ENCODE measurements around the gene NT5E.

The NT5E gene

DNA sequence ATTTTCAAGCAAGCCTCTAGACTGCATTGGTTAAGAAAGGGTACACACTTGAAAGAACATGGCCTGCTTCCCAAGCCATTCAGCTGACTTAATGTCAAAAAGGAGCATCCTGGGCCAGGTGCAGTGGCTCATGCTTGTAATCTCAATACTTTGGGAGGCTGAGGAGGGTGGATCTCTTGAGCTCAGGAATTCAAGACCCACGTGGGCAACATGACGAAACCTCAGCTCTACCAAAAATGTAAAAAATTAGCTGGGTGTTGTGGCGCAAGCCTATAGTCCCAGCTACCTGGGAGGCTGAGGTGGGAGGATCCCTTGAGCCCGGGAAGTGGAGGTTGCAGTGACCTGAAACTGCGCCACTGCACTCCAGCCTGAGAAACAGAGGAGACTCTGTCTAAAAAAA is 26.9 kb upstream of the NT5E start:
- no peak for DNase-seq

DNA sequence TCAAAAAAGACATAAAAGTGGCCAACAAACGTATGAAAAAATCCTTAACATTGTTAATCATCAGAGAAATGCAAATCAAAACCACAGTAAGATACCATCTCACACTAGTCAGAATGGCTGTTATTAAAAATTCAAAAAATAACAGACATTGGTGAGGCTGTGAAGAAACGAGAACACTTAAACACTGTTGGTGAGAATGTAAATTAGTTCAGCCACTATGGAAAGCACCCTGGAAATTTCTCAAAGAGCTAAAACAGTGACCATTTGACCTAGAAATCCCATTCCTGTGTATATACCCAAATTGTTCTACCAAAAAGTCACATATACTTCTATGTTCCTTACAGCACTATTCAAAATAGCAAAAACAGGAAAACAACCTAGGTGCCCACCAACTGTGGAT is 24.9 kb upstream of the NT5E start:
- DNase-seq = no peak

DNA sequence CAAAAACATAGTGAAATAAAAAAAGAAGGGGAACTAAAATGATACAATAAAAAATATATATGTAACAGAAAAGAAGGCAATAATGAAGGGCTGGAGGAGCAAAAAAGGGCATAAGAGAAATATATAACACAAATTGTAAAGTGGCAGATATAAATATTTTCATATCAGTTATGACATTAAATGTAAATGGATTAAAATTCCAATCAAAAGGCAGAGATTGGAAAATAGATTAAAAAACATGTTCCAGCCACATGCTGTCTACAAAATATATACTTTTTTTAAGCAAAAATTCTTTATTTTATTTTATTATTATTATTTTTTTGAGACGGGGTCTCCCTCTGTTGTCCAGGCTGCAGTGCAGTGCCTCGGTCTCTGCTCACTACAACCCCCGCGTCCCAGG is 23.9 kb upstream of the NT5E start:
- no peak for DNase-seq

DNA sequence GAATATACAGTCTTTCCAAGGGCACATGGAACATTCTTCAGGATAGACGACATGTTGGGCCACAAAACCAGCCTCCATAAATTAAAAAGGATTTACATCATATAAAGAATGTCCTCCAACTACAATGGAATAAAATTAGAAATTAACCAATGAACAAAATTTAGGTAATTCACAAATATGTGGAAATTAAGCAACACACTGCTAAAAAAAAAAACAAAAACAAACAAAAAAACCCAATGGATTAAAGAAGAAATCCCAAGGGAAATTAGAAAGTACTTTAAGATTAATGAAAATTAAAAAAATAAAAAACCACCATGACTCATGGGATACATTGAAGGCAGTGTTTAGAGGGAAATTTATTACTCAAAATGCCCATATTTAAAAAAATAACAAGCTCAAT is 21.4 kb upstream of the NT5E start:
- DNase-seq = no peak

DNA sequence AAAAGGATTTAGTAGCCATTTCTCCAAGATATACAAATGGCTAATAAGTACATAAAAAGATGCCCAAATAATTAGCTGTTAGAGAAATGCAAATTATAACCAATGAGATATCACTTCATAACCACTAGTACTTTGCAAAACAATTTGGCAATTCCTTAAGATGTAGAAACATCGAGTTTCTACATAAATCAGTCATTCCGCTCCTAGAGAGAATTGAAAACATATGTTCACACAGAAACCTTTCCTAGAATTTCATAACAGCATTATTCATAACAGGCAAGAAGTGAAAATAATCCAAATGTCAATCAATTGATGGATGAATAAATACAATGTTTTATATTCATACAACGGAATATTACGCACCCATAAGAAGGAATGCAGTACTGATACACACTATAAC is 20.5 kb upstream of the NT5E start:
- DNase-seq = no peak

DNA sequence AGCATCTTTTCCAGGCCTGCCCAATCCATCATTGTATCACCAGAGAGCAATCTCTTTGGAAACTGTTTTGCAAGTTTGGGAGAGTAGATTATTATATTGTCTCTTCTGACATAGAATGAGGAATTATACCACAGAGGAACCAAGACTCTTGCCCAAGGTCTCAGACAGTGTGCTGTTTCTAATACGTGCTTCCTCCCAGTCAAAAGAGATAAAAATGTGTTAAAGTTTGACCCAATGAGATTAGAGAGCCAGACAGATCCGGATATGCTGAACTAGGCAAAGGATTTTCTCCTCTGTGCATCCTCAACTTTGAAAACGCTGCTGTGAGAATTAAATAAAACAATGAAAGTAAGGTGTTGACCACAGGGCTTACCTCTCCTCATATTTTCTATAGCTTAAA is 18.6 kb upstream of the NT5E start:
- DNase-seq = no peak

DNA sequence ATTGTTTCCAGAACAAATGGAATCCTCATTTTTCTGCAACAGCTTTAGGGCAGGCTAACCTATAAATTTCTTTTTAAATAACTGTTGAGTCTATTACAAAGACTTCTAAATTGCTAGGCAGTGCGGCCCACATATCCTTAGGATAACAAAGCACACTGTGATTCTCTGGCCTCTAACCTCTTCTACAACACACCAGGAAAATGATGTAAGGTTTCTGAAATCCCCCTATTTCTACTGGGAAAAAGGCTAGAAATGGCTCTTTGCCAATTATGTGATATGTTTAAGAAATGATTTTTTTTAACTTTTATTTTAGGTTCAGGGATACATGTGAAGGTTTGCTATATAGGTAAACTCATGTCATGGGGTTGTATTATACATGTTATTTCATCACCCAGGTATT is 17.3 kb upstream of the NT5E start:
- no peak for DNase-seq

DNA sequence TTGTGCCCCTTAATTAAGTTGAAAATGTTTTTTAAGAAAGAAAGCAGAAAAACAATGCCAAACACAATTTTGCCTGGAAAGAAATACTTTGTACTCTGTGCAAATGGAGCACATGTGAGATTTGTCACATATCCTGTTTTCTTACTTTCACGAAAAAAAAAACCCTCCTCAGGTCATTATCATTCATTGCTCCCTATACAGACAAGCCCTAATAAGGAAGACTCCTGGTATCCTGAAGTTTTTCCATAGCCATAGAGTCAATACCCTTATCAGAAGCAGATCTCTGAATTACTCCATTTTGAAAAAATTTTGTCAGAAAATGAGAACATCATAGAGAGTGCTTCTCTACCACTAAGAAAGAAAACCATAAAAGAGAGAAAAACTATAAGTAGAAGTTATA is 14.0 kb upstream of the NT5E start:
- DNase-seq = no peak

DNA sequence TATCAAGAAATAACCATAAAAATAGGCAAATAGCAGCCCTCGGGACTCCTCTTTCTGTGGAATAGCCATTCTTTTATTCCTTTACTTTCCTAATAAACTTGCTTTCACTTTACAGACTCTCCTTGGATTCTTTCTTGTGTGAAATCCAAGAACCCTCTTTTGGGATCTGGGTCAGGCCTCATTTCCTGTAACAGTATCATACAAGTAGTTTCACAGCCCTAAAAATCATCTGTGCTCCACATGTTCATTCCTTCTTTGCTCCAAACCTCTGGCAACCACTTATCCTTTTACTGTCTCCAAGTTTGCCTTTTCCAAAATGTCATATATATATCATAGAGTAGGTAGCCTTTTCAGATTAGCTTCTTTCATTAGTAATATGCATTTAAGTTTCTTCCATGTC is 13.5 kb upstream of the NT5E start:
- DNase-seq = no peak

DNA sequence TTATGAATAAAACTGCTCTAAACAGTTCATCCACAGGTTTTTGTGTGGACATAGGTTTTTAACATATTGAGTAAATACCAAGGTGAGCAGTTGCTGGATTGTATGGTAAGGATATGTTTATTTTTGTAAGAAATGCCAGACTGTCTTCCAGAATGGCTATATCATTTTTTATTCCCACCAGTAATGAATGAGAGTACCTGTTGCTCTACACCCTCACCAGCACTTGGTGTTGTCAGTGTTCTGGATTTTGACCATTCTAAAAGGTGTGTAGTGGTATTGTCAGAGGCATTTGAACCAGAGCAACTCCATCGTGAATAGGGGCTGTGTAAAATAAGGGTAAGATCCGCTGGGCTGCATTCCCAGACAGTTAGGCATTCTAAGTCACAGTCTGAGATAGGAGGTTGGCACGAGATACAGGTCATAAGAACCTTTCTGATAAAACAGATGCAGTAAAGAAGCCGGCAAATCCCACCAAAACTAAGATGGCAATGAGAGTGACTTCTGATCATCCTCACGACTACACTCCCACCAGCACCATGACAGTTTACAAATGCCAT is 12.9 kb upstream of the NT5E start:
- no peak for DNase-seq

DNA sequence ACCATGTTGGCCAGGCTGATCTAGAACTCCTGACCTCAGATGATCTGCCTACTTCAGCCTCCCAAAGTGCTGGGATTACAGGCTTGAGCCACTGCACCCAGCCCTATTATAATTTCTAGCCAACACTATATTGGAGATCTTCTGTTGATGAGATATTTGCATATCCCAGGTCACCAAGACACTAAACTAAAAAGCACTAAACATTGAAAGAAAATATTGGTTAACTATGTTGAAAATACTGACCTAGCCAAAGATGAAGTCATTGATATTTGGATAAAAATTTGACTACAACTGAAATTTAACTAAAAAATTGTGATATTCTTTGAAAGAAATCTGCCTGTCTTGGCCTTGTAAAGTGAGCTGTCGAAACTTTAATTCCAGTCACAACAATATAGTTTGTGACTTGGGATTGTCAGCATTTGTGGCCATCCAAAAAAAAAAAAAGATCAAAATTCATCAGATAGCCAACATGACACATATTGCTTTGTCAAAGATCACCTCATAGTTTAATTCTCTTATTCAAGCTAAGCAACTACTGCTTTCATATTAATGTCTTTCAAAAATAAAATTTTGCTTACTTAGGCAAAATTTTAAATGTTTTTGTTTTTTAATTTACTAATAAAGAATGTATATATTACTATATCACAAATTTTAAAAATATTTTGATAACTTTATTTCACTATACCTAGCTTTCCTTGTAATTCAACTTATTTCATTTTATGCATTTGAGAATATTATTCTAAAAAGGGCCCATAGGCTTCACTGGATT is 6.3 kb upstream of the NT5E start:
- DNase-seq = no peak

DNA sequence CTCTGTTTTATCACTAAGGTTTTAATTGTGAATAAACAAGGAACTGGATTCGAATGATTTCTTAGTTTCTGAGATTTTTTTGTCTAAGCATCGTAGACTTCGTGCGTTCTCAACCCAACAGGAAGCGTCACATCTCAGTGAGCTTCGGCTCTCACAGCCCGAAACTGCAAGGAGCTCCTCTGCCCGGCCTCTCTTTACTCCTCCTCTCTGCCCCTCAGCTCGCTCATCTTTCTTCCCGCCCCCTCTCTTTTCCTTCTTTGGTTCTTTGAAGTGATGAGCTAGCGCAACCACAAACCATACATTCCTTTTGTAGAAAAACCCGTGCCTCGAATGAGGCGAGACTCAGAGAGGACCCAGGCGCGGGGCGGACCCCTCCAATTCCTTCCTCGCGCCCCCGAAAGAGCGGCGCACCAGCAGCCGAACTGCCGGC is 480 bp upstream of the NT5E start:
- DNase-seq = no peak

DNA sequence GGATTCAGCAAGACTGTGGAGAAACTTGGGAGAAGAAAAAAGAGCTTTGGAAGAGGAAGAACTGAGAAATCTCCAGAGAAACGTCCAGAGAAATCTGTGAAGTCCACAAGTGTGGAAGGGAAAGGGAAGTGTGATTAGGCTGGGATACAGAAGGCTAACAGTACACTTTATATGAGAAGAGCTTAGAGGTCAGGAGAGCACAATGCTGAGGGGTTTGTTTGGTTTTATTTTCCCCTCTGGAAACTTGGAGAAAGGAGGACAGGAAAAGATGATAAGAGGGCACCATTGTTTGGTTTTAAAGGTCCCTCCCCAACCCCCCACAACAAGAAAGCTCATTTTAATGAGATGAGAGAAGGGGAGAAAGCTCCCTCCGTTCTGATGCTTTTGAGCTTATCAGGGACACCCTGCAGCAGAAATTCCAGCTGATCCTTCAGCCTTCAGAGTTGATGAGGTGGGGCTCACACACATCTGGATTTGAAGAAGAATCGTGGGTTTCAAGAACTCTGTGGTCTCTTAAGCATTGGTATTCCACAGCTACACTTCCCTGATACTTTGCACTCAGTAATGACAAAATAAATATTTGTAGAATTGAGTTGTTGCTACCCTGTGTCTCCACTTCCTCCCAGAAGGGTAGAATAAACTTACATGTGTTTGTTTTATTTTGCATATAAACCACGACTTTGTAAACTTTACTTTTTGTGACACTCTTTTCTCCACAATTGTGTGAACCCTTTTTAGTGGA is 1.9 kb downstream of the NT5E start:
- no peak for DNase-seq

DNA sequence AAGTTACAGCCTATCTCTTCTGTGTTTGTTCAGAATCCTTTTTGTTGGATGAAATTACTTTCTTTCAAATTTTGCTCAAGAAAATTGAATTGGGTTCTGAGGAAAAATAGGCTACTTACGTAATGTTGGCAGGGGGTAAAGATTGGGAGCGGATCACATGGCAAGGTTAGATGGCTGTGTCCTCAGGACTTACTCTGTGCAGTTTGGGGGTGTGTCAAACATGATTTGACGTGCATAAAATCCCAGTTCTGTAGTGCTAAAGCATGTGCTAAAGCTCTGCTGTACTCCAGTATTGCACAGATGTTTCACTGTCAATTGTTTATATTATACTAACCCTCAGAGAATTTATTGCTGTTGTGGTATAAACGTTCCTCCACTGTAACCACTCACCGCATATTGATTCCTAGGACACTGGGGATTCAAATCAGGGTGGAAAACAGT is 2.6 kb downstream of the NT5E start:
- no peak for DNase-seq

DNA sequence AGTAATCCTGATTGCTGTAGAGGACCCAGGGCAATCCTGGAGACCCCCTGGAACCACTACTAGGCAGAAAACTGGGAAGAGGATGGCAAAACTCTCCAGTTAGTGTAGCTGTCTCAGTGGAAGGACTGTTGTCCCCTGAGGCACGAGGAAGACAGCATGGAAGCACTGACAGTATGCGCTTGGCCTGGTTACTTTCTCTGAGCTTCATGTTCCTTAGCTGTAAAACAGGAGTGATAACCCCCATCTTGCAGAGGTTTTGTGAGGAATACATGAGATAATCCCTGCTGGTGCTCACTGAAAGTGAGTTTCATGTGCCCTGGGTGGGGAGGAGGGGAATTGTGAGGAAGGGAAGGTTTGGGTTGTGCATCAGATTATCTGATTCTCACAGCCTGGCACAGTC is 3.2 kb downstream of the NT5E start:
- no peak for DNase-seq

DNA sequence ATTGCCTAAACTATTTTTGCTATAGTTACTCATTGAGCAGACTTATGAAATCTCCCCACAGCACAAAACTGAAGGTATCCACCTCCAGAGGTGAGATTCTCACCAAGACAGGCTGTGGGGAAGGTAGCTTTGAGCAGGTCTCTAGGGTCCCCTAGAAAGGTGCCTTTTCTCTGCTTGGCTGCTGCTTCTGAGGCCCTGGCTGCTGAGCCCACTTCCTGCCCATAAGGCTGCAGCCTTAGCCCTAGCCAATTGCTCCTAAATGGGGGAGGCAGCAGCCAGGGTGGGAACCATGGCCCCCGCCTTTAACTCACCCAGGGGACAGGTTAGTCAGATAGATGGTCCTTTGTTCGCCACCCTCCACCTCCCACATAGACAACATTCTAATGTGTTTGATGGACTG is 3.6 kb downstream of the NT5E start:
- DNase-seq = no peak

DNA sequence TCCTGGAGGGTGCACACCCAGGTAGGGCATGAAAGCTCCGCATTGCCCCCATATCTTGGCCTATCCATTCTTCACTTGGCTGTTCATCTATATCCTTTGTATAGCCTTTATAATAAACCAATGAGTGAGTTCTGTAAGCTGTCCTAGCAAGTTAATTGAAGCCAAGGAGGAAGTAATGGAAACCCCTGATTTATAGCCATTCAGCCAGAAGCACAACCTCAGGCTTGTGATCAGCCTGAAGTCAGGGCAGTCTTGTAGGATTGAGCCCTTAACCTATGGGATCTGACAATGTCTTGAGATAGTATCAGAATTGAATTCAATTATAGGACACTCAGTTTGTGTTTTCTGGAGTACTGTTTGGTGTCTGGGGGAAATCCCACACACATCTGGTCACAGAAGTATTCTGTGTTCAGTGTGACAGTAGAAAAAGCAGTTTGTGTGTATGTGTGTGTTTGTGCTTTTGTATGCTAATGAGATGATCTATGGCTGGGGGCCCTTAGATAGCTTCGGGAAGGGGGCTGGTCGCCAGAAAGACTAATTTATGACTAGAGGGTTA is 5.7 kb downstream of the NT5E start:
- no peak for DNase-seq

DNA sequence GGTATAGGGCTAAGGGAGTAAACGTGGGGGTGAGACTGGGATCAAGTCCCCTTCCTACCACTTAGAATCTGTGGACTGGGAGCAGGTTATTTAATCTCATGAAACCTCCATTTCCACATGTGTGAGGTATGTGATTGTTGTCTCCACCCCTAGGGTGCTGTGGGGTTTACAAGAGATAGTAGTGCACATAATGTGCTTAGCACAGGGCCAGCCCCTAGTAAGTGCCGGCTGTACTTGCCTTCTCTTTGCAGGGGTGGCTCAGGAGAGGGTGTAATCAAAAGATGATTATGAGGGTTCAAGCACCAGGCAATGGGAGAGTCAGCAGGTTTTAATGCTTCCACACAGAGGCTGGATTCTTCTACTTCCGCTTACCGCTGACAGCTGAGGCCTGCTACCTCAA is 6.9 kb downstream of the NT5E start:
- DNase-seq = no peak

DNA sequence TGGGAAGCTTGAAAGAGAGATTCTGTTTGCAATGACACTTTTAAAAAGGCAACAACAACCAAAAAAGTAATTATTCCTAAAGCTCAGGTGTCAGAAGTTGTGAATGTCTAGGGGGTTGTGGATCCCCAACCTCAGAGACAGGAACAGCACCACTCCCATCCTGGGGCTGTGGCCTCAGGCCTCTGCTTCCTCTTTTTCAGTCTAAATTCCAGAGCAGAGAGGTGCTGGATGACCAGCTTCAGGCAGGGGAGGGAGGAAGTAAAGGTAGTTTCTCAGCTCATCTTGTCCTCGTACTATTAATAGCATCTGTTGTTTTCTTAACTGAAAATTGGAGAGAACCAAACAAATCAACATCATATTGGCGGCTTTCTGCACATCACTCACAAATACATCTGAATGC is 8.3 kb downstream of the NT5E start:
- DNase-seq = peak; percentile 13 to 26 (median 24)

DNA sequence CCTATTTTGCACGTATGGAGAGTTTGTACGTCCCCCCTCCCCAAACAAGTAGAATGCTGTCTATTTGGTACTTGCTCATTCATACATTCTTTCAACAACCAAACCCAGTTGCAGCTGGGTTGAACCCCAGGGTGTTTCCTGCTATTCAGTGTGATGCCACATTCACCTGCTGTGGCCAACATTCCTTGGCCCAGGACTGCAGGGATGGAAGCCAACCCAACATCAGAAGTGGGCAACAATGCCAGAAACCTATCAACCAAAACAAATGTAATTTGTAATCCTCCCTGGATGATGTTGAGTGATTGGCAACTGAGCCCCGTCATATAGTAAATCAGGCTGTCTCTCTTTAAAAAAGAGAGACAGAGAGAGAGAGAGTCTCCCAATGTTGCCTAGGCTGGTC is 8.9 kb downstream of the NT5E start:
- no peak for DNase-seq

DNA sequence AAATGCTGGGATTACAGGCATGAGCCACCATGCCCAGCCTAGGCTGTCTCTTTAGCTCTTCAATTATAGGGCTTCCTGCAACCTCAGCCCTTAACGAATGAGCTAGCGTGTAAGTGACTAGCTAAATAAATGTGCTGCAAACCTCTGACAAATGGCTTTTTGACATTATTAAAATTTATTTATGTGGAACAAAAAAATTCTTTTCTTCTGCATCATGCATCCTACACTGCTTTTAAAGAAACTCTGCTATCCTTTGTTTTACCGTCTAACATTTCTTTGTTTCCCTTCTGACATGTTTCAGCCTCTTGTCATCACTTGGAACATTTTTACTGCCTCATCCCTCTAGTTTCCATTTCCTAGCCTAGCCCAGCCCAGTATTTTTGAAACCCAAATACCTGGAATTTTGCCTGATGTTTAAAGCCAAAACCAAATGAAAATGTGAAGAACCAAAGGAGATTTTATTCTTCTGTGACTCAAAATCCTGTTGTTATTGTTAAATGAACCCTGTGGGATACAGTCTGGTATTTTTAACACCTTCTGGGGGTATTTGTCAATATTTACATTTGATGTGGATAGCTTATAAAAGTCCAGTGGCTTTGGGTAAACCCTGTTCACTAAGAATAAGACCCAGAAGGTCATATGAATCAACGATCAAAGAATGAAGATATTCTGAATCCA is 9.5 kb downstream of the NT5E start:
- DNase-seq = no peak

DNA sequence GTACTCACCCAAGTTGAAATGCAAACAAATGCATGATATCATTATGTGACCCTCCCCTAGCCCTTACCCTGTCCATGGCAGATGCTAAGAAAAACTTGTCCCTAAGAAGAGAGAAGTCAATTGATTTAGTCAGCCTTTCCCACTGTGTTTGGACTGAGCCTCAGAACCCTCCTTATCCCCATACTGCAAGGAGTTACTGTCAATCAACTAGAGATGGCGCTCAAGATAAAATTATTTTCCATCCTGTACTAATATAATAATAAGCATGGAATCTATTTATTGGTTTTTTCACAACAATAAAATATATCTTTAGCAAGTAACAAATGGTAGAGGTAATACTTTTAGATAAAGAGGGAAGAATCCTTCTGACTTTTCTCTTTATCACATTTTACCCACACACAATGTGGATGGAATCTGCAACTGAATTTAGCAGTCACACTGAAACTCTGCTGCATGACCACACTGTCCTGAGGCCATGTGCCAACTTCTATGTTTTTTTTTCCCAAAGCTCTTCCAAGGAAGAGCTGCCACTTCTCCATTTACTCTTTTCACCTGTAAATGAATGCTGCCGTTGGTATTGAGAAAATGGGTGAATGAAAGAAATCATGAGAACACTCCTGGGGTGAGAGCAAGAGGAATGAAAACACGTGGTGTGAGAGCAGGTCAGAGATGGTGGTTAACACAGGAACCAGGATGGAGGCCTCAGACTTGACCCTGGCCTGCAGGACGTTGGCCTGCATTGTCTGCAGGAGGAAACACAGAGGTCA is 10.5 kb downstream of the NT5E start:
- no peak for DNase-seq

Measured in suppressor macrophage (primary cell).